NB4 (cell line): ENCODE data around the gene PRAF2.

ENCODE experiments used
- CTCF ChIP-seq: IDR thresholded peaks from one replicate; pipeline ENCODE4 v1.5.1; 2012; ENCODE audit warnings: low read depth, low read length
- MAX ChIP-seq: IDR thresholded peaks from 2 replicates; pipeline ENCODE4 v1.6.1; 2011; ENCODE audit warnings: low read depth, low read length

GRCh38 chrX:49071877-49072711 lies 1.7 kb downstream of the PRAF2 start:
- TF ChIP-seq CTCF (no peak), MAX (no peak)
